ENCODE data around the gene EIF4EBP2. TPM values are rescaled to one million over a fixed set of nuclear protein-coding genes. Genes with fewer than 3 reads are reported as not detected.

Gene EIF4EBP2
- total RNA-seq, 1 experiment from 2014 or later, result 68.6 TPM

GRCh38 chr10:70369498-70370018, 34.4 kb upstream of the EIF4EBP2 start:
- no peak overlapping the region for H3K4me3 ChIP-seq (ENCODE audit: insufficient read depth, low read depth, low read length)
- H3K27me3 ChIP-seq (ENCODE audit: control insufficient read depth, insufficient read depth, low read length), result no peaks in the 10 kb centered on the region
- no peak for DNase-seq
- H3K36me3 ChIP-seq (replicated peaks; ENCODE audit: control insufficient read depth, insufficient read depth, low read length), result no peaks in the 10 kb centered on the region; the same call in 1 of the 2 replicates

- Histone ChIP-seq H3K4me3 (ENCODE audit: insufficient read depth, low read depth, low read length) (no peak overlapping the region), H3K27me3 (ENCODE audit: control insufficient read depth, insufficient read depth, low read length) (no peaks in the 10 kb centered on the region), H3K36me3 (replicated peaks; ENCODE audit: control insufficient read depth, insufficient read depth, low read length) (no peaks in the 10 kb centered on the region; the same call in 1 of the 2 replicates)
- no peak for DNase-seq
Measured at GRCh38 chr10:70370766-70371165, 33.2 kb upstream of the EIF4EBP2 start.

- no peak overlapping the region for H3K4me3 ChIP-seq (ENCODE audit: insufficient read depth, low read depth, low read length)
- DNase-seq, result no peak
- no peaks in the 10 kb centered on the region for H3K27me3 ChIP-seq (ENCODE audit: control insufficient read depth, insufficient read depth, low read length)
- no peaks in the 10 kb centered on the region; the same call in 1 of the 2 replicates for H3K36me3 ChIP-seq (replicated peaks; ENCODE audit: control insufficient read depth, insufficient read depth, low read length)
Measured at GRCh38 chr10:70371846-70372245, 32.1 kb upstream of the EIF4EBP2 start.

GRCh38 chr10:70374775-70375614, 28.9 kb upstream of the EIF4EBP2 start:
- no peak for DNase-seq
- H3K4me3 ChIP-seq (ENCODE audit: insufficient read depth, low read depth, low read length), result no peak overlapping the region
- H3K27me3 ChIP-seq (ENCODE audit: control insufficient read depth, insufficient read depth, low read length), result no peaks in the 10 kb centered on the region
- H3K36me3 ChIP-seq (replicated peaks; ENCODE audit: control insufficient read depth, insufficient read depth, low read length), result no peaks in the 10 kb centered on the region; the same call in 1 of the 2 replicates

GRCh38 chr10:70376436-70377378, 27.2 kb upstream of the EIF4EBP2 start:
- no peak overlapping the region for H3K4me3 ChIP-seq (ENCODE audit: insufficient read depth, low read depth, low read length)
- no peaks in the 10 kb centered on the region; the same call in 1 of the 2 replicates for H3K36me3 ChIP-seq (replicated peaks; ENCODE audit: control insufficient read depth, insufficient read depth, low read length)
- no peak for DNase-seq
- peaks cover 8% of the 10 kb centered on the region for H3K27me3 ChIP-seq (ENCODE audit: control insufficient read depth, insufficient read depth, low read length)

- no peak for DNase-seq
- Histone ChIP-seq H3K36me3 (replicated peaks; ENCODE audit: control insufficient read depth, insufficient read depth, low read length) (no peaks in the 10 kb centered on the region; the same call in 1 of the 2 replicates), H3K27me3 (ENCODE audit: control insufficient read depth, insufficient read depth, low read length) (peaks cover 12% of the 10 kb centered on the region), H3K4me3 (ENCODE audit: insufficient read depth, low read depth, low read length) (no peak overlapping the region)
Measured at GRCh38 chr10:70378122-70378521, 25.8 kb upstream of the EIF4EBP2 start.

- H3K4me3 ChIP-seq (ENCODE audit: insufficient read depth, low read depth, low read length), result no peak overlapping the region
- H3K27me3 ChIP-seq (ENCODE audit: control insufficient read depth, insufficient read depth, low read length), result peaks cover 12% of the 10 kb centered on the region
- H3K36me3 ChIP-seq (replicated peaks; ENCODE audit: control insufficient read depth, insufficient read depth, low read length), result no peaks in the 10 kb centered on the region
- DNase-seq, result peak; percentile 92
Measured at GRCh38 chr10:70379581-70380176, 24.3 kb upstream of the EIF4EBP2 start.

- Histone ChIP-seq H3K4me3 (ENCODE audit: insufficient read depth, low read depth, low read length) (no peak overlapping the region), H3K27me3 (ENCODE audit: control insufficient read depth, insufficient read depth, low read length) (peaks cover 12% of the 10 kb centered on the region), H3K36me3 (replicated peaks; ENCODE audit: control insufficient read depth, insufficient read depth, low read length) (no peaks in the 10 kb centered on the region)
- DNase-seq, result peak; percentile 37
Measured at GRCh38 chr10:70380350-70381135, 23.4 kb upstream of the EIF4EBP2 start.

- peak; percentile 89 for DNase-seq
- Histone ChIP-seq H3K4me3 (ENCODE audit: insufficient read depth, low read depth, low read length) (peak overlapping the region; percentile 92), H3K36me3 (replicated peaks; ENCODE audit: control insufficient read depth, insufficient read depth, low read length) (no peaks in the 10 kb centered on the region), H3K27me3 (ENCODE audit: control insufficient read depth, insufficient read depth, low read length) (peaks cover 12% of the 10 kb centered on the region)
Measured at GRCh38 chr10:70381471-70382421, 22.2 kb upstream of the EIF4EBP2 start.

- Histone ChIP-seq H3K36me3 (replicated peaks; ENCODE audit: control insufficient read depth, insufficient read depth, low read length) (no peaks in the 10 kb centered on the region), H3K27me3 (ENCODE audit: control insufficient read depth, insufficient read depth, low read length) (no peaks in the 10 kb centered on the region), H3K4me3 (ENCODE audit: insufficient read depth, low read depth, low read length) (no peak overlapping the region)
- no peak for DNase-seq
Measured at GRCh38 chr10:70391654-70392053, 12.3 kb upstream of the EIF4EBP2 start.

GRCh38 chr10:70396140-70396539, 7.8 kb upstream of the EIF4EBP2 start:
- DNase-seq, result no peak
- no peak overlapping the region for H3K4me3 ChIP-seq (ENCODE audit: insufficient read depth, low read depth, low read length)
- no peaks in the 10 kb centered on the region for H3K36me3 ChIP-seq (replicated peaks; ENCODE audit: control insufficient read depth, insufficient read depth, low read length)
- no peaks in the 10 kb centered on the region for H3K27me3 ChIP-seq (ENCODE audit: control insufficient read depth, insufficient read depth, low read length)

- Histone ChIP-seq H3K4me3 (ENCODE audit: insufficient read depth, low read depth, low read length) (no peak overlapping the region), H3K36me3 (replicated peaks; ENCODE audit: control insufficient read depth, insufficient read depth, low read length) (no peaks in the 10 kb centered on the region), H3K27me3 (ENCODE audit: control insufficient read depth, insufficient read depth, low read length) (no peaks in the 10 kb centered on the region)
- no peak for DNase-seq
Measured at GRCh38 chr10:70399177-70399576, 4.8 kb upstream of the EIF4EBP2 start.

All from H7 (cell line).